CD4-positive, alpha-beta T cell (primary cell): Measurements from ENCODE around the gene PRDM16. TPM values are rescaled to one million over a fixed set of nuclear protein-coding genes. Genes with fewer than 3 reads are reported as not detected.

ENCODE experiments used
- ATAC-seq: fragments of 200-7000 bp; cut with Tn5 transposase; one replicate; pipeline ENCODE4 v1.10.0; 2022; ENCODE audit warnings: mild to moderate bottlenecking; ENCODE audit not compliant: poor library complexity
- CTCF ChIA-PET: fragments of 350-600 bp; sonication (Branson Sonifier 250); formaldehyde crosslinking; loops from one replicate; lab custom pipeline; 2021; ENCODE audit warnings: antibody characterized with exemption, inconsistent platforms; lab: Charles Lee
- POLR2A ChIA-PET: fragments of 350-600 bp; sonication (Branson Sonifier 250); formaldehyde crosslinking; loops from one replicate; lab custom pipeline; 2021; ENCODE audit warnings: antibody characterized with exemption, inconsistent platforms; lab: Charles Lee
- DNase-seq, 14 experiments: peaks; one replicate each; pipeline ENCODE4 v3.0.0-alpha.2; 2013 to 2020; ENCODE audit warnings: mixed read lengths in 2 of 14
- H3K27ac ChIP-seq, 2 donors: one replicate each; pipeline versions ENCODE4 v1.5.1 to v1.7.0; 2013; ENCODE audit warnings: low read length in 2 of 2, low read depth in 1 of 2, mild to moderate bottlenecking in 1 of 2
- H3K27me3 ChIP-seq, 2 experiments: 1 replicate in 1 of 2; 2 replicates in 1 of 2; pipeline versions ENCODE4 v1.6.1 to v1.7.0; 2013; ENCODE audit warnings: low read length in 2 of 2, control low read depth in 1 of 2, mild to moderate bottlenecking in 1 of 2, moderate library complexity in 1 of 2; ENCODE audit not compliant: insufficient read depth in 2 of 2, control insufficient read depth in 1 of 2
- H3K36me3 ChIP-seq: one replicate; pipeline ENCODE4 v1.6.1; 2013; ENCODE audit warnings: low read length, control low read depth; ENCODE audit not compliant: insufficient read depth
- H3K4me1 ChIP-seq: one replicate; pipeline ENCODE4 v1.6.1; 2013; ENCODE audit warnings: low read length, control low read depth; ENCODE audit not compliant: insufficient read depth
- H3K4me3 ChIP-seq: one replicate; pipeline ENCODE4 v1.5.1; 2013; ENCODE audit warnings: mild to moderate bottlenecking, low read length, moderate library complexity
- H3K9me3 ChIP-seq, 2 experiments: 1 replicate in 1 of 2; 2 replicates in 1 of 2; pipeline versions ENCODE4 v1.6.1 to v1.7.0; 2013; ENCODE audit warnings: low read length in 2 of 2, mild to moderate bottlenecking in 2 of 2, control low read depth in 1 of 2, moderate library complexity in 1 of 2; ENCODE audit not compliant: control insufficient read depth in 1 of 2, insufficient read depth in 1 of 2
- H3K27ac Mint-ChIP-seq: one replicate; pipeline ENCODE4 v1.8.0; 2020; ENCODE audit warnings: mixed read lengths
- H3K27me3 Mint-ChIP-seq: one replicate; pipeline ENCODE4 v1.8.0; 2021; ENCODE audit warnings: mixed read lengths
- H3K36me3 Mint-ChIP-seq: one replicate; pipeline ENCODE4 v1.8.0; 2021; ENCODE audit warnings: low read depth, mixed read lengths
- H3K4me1 Mint-ChIP-seq: one replicate; pipeline ENCODE4 v1.8.0; 2021; ENCODE audit warnings: low read depth, mixed read lengths
- H3K4me3 Mint-ChIP-seq: one replicate; pipeline ENCODE4 v1.8.0; 2020; ENCODE audit warnings: mild to moderate bottlenecking, mixed read lengths
- H3K9me3 Mint-ChIP-seq: one replicate; pipeline ENCODE4 v1.8.0; 2020; ENCODE audit warnings: mixed read lengths
- CTCF ChIP-seq: fragments of 200-600 bp; IDR thresholded peaks from one replicate; pipeline ENCODE4 v1.8.0; 2022; ENCODE audit warnings: antibody characterized with exemption, mild to moderate bottlenecking
- intact Hi-C, 2 experiments: fragments of 100-400 bp; cut with DNase I in 1 of 2; cut with micrococcal nuclease in 1 of 2; formaldehyde crosslinking; loops; one replicate each; pipeline versions ENCODE4 v1.15.1 to v1.9.0; 2023 to 2025; cut with DNase I, micrococcal nuclease
- total RNA-seq, 174 experiments: library from RNA in 2 of 174; stranded (reverse) in 2 of 174; gene quantifications; one replicate each; pipeline ENCODE4 v1.2.3 and lab custom pipeline; 2021 to 2026

The PRDM16 gene
- total RNA-seq, 2 experiments from 2014 or later: not detected

DNA sequence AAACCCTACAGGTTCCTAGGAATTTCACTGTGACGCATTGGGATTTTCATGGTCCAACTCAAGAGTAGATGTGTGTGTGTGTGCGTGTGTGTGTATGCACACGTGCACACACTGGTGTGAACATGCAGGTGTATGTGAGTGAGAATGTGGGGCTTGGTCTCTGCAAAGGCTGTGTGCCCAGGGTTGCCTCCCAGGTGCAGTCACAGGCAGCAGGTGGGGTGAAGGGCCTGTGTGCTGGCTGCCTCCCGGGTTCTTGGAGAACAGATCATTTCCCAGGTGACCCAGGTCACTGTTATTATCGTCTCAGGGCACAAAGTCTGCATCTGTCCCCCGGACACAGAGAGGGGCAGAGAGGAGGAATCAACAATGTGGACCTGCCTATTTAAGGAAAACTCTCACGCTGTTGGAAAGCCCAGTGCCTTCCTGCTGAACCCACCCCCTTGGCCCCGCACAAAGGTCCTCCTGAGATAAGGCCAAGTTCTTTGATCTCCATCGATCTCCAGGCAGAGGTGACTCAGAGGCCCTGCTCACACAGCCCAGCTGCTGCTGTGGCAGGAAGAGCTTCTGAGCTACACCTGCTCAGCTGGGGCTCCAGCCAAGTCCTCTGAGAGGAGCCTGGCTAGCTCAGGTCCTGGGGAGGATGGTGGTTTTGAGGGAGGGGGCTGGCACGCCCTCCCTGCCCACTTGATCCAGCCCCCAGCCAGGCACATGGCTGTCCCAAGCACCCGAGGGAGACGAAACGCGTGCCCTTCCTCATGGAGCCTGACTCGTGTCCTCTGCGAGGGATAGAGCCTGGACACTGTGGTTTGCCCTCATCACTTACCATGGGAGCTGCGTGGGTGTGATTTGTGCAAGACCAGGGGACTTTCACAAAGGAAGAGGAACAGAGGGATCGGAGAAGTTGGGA, 251.5 kb downstream of the PRDM16 start:
- H3K27ac Mint-ChIP-seq: no peak overlapping the region
- CTCF ChIA-PET: no interaction called here
- ATAC-seq: no peak

GRCh38 chr1:3321559-3322449, 252.8 kb downstream of the PRDM16 start:
- POLR2A ChIA-PET: no interaction called here
- no peak overlapping the region for H3K4me3 ChIP-seq
- intact Hi-C loops: loop anchor here in 1 of 2 experiments (2.0 kb wide), 1 partner anchor 309 kb away; no protein-coding TSS in a partner anchor
- CTCF ChIA-PET: no interaction called here
- peaks cover 8% of the 10 kb centered on the region for H3K4me1 Mint-ChIP-seq
- H3K9me3 Mint-ChIP-seq: peaks cover under 1% of the 10 kb centered on the region
- H3K27ac ChIP-seq: no peak overlapping the region
- no peaks in the 10 kb centered on the region for H3K27me3 ChIP-seq
- ATAC-seq (no peak), DNase-seq (no peak)
- H3K4me3 Mint-ChIP-seq: no peak overlapping the region
- H3K36me3 Mint-ChIP-seq: no peaks in the 10 kb centered on the region
- TF ChIP-seq CTCF: no peak
- no peak overlapping the region for H3K27ac Mint-ChIP-seq
- H3K9me3 ChIP-seq: peaks cover 5 to 29% of the 10 kb centered on the region in 2 experiments
- peaks cover 7% of the 10 kb centered on the region for H3K27me3 Mint-ChIP-seq
- H3K36me3 ChIP-seq: no peaks in the 10 kb centered on the region
- peaks cover 6% of the 10 kb centered on the region for H3K4me1 ChIP-seq

More for the DNA sequence above, 251.5 kb downstream of the PRDM16 start:
- no peaks in the 10 kb centered on the region for H3K36me3 Mint-ChIP-seq
- TF ChIP-seq CTCF: no peak
- Histone ChIP-seq H3K4me1 (peaks cover 11% of the 10 kb centered on the region), H3K9me3 (peaks cover 11 to 38% of the 10 kb centered on the region in 2 experiments), H3K27me3 (no peaks in the 10 kb centered on the region), H3K36me3 (no peaks in the 10 kb centered on the region), H3K4me3 (no peak overlapping the region), H3K27ac (no peak overlapping the region)
- no peak overlapping the region for H3K4me3 Mint-ChIP-seq
- peaks cover 6% of the 10 kb centered on the region for H3K9me3 Mint-ChIP-seq
- peaks cover 13% of the 10 kb centered on the region for H3K4me1 Mint-ChIP-seq
- POLR2A ChIA-PET: interaction anchor here (0.6 kb wide), 1 partner anchor 170 kb away, joined by 3 read pairs; no protein-coding TSS in a partner anchor
- no peaks in the 10 kb centered on the region for H3K27me3 Mint-ChIP-seq
- intact Hi-C loops: loop anchor here (1.0 to 2.0 kb wide), 2 partner anchors 308 kb away; no protein-coding TSS in a partner anchor
- DNase-seq: no peak

DNA sequence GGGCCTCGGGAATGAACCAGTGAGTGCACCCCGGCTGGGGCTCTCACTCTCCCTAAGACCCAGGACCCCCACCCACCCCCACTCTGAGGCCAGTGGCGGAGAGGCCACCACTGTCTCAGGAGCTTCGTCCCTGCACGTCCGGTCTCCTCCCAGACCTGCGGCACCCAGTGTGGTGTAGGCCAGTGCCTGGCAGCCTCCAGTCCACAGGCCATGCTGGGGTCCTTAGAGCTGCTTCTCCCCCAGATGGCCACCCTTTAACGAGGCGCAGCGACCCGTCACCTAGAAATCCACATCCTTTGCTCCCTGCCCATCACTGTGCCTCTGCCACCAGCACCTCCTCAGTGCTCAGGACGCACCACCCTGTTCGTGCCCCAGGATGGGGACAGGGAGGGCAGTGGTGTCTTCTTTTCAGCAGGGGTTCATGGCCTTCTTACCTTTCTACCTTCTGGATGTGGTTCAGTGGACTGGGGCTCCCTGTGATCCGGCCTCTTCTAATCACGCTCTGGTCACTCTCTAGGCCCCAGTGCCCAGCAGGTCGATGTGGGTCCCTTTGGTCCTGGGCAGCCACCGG, 253.5 kb downstream of the PRDM16 start:
- no peaks in the 10 kb centered on the region for H3K36me3 ChIP-seq
- H3K27me3 Mint-ChIP-seq: peaks cover 7% of the 10 kb centered on the region
- H3K27ac Mint-ChIP-seq: no peak overlapping the region
- no peak overlapping the region for H3K27ac ChIP-seq
- H3K4me1 Mint-ChIP-seq: peaks cover 5% of the 10 kb centered on the region
- peaks cover 3% of the 10 kb centered on the region for H3K4me1 ChIP-seq
- no peaks in the 10 kb centered on the region for H3K36me3 Mint-ChIP-seq
- DNase-seq (no peak), ATAC-seq (no peak)
- H3K9me3 ChIP-seq: peaks cover 0 to 22% of the 10 kb centered on the region in 2 experiments
- H3K4me3 Mint-ChIP-seq: no peak overlapping the region
- ChIA-PET POLR2A (no interaction called here), CTCF (no interaction called here)
- intact Hi-C loops: no loop called here
- H3K9me3 Mint-ChIP-seq: no peaks in the 10 kb centered on the region
- no peaks in the 10 kb centered on the region for H3K27me3 ChIP-seq
- no peak overlapping the region for H3K4me3 ChIP-seq
- TF ChIP-seq CTCF: no peak
